ENCODE results near the gene ZFYVE26.

The ZFYVE26 gene

DNA sequence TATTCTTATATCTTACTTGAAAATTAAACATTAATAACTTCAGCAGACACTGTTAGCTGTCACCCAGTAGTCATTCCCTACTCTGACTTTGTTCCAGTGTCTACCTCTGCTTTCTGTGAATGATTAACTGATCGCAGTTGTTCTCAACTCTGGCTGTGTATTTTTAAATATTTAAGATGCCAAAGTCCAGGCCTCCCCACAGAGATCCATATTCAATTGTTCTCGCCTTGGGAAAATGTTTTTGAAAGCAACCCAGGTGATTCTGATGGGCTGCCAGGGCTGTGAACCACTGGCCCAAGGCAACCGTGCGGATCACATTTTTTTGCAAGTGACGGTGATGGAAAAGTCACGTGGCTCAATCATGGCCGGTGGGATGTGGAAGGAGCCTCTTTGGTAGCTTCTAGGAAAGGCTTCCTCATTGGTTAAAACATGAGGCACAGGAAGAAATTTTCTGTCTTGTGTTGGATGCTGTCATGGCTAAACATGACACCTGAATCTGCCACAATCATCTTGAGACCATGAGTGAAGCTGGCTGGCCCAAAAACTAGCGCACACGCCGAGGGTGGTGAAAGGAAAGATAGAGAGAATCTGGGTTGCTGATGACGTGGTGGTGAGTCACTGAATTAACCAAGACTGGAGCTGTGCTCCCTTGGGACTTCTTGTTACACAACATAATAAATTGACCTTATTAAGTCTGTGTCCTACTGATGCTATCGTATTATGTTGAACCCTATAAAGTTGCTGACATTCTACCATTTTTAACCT lies 77.5 kb downstream of the ZFYVE26 start (continued):
- TF ChIP-seq, protein P1, sequence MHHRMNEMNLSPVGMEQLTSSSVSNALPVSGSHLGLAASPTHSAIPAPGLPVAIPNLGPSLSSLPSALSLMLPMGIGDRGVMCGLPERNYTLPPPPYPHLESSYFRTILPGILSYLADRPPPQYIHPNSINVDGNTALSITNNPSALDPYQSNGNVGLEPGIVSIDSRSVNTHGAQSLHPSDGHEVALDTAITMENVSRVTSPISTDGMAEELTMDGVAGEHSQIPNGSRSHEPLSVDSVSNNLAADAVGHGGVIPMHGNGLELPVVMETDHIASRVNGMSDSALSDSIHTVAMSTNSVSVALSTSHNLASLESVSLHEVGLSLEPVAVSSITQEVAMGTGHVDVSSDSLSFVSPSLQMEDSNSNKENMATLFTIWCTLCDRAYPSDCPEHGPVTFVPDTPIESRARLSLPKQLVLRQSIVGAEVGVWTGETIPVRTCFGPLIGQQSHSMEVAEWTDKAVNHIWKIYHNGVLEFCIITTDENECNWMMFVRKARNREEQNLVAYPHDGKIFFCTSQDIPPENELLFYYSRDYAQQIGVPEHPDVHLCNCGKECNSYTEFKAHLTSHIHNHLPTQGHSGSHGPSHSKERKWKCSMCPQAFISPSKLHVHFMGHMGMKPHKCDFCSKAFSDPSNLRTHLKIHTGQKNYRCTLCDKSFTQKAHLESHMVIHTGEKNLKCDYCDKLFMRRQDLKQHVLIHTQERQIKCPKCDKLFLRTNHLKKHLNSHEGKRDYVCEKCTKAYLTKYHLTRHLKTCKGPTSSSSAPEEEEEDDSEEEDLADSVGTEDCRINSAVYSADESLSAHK (tag by site-specific recombination; IDR thresholded peaks at IDR 0.05): no peak
- TF ChIP-seq, protein P2, sequence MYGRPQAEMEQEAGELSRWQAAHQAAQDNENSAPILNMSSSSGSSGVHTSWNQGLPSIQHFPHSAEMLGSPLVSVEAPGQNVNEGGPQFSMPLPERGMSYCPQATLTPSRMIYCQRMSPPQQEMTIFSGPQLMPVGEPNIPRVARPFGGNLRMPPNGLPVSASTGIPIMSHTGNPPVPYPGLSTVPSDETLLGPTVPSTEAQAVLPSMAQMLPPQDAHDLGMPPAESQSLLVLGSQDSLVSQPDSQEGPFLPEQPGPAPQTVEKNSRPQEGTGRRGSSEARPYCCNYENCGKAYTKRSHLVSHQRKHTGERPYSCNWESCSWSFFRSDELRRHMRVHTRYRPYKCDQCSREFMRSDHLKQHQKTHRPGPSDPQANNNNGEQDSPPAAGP (tag by site-specific recombination; IDR thresholded peaks at IDR 0.05): no peak
- no peak for TF ChIP-seq ZNF169 (tag by site-specific recombination; IDR thresholded peaks at IDR 0.05)
- peak; percentile 59 for TF ChIP-seq ZBTB17 (tag by site-specific recombination; IDR thresholded peaks at IDR 0.05)
- TF ChIP-seq, protein P3, sequence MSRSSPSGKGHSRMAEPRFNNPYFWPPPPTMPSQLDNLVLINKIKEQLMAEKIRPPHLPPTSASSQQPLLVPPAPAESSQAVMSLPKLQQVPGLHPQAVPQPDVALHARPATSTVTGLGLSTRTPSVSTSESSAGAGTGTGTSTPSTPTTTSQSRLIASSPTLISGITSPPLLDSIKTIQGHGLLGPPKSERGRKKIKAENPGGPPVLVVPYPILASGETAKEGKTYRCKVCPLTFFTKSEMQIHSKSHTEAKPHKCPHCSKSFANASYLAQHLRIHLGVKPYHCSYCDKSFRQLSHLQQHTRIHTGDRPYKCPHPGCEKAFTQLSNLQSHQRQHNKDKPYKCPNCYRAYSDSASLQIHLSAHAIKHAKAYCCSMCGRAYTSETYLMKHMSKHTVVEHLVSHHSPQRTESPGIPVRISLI (tag by site-specific recombination; IDR thresholded peaks at IDR 0.05): peak; percentile 61; the same call in 1 of the 2 replicates
- no peak for TF ChIP-seq ZNF549 (tag by site-specific recombination; IDR thresholded peaks at IDR 0.05)
- TF ChIP-seq ZNF366 (tag by site-specific recombination; conservative IDR thresholded peaks at IDR 0.05): peak; percentile 73
- TF ChIP-seq, protein P4, sequence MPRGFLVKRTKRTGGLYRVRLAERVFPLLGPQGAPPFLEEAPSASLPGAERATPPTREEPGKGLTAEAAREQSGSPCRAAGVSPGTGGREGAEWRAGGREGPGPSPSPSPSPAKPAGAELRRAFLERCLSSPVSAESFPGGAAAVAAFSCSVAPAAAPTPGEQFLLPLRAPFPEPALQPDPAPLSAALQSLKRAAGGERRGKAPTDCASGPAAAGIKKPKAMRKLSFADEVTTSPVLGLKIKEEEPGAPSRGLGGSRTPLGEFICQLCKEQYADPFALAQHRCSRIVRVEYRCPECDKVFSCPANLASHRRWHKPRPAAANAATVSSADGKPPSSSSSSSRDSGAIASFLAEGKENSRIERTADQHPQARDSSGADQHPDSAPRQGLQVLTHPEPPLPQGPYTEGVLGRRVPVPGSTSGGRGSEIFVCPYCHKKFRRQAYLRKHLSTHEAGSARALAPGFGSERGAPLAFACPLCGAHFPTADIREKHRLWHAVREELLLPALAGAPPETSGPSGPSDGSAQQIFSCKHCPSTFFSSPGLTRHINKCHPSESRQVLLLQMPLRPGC (tag by site-specific recombination; IDR thresholded peaks at IDR 0.05): peak; percentile 73
- peak; percentile 63 for TF ChIP-seq ZEB2 (tag by site-specific recombination; IDR thresholded peaks at IDR 0.05)
- no peak for TF ChIP-seq ZNF223 (tag by site-specific recombination; IDR thresholded peaks at IDR 0.05)
- TF ChIP-seq KLF16 (tag by site-specific recombination; IDR thresholded peaks at IDR 0.05): 0 out of 2 replicates have a peak, but pooled peaks have one; percentile 26
- no peak for TF ChIP-seq YY1 (tag by site-specific recombination; IDR thresholded peaks at IDR 0.05)
- TF ChIP-seq ZBTB7A (tag by site-specific recombination; IDR thresholded peaks at IDR 0.05; ENCODE audit: low read depth): no peak
- TF ChIP-seq, protein P5, sequence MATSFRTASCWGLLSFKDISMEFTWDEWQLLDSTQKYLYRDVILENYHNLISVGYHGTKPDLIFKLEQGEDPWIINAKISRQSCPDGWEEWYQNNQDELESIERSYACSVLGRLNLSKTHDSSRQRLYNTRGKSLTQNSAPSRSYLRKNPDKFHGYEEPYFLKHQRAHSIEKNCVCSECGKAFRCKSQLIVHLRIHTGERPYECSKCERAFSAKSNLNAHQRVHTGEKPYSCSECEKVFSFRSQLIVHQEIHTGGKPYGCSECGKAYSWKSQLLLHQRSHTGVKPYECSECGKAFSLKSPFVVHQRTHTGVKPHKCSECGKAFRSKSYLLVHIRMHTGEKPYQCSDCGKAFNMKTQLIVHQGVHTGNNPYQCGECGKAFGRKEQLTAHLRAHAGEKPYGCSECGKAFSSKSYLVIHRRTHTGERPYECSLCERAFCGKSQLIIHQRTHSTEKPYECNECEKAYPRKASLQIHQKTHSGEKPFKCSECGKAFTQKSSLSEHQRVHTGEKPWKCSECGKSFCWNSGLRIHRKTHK (tag by site-specific recombination; IDR thresholded peaks at IDR 0.05): no peak
- no peak for TF ChIP-seq ZNF266 (tag by site-specific recombination; IDR thresholded peaks at IDR 0.05; ENCODE audit: low read depth)
- no peak for TF ChIP-seq ZFP37 (tag by site-specific recombination; IDR thresholded peaks at IDR 0.05)
- no peak; the same call in 1 of the 2 replicates for TF ChIP-seq ZNF654 (tag by site-specific recombination; IDR thresholded peaks at IDR 0.05; ENCODE audit: low read depth)
- TF ChIP-seq GFI1B (tag by site-specific recombination; IDR thresholded peaks at IDR 0.05): no peak
- TF ChIP-seq ZBTB20 (tag by site-specific recombination; IDR thresholded peaks at IDR 0.05): no peak
- TF ChIP-seq GLI4 (tag by site-specific recombination; IDR thresholded peaks at IDR 0.05): no peak
- TF ChIP-seq ZBTB21 (tag by site-specific recombination; IDR thresholded peaks at IDR 0.05): peak; percentile 84
- no peak for TF ChIP-seq ZNF292 (tag by site-specific recombination; IDR thresholded peaks at IDR 0.05; ENCODE audit: borderline replicate concordance, low read depth)
- TF ChIP-seq ZNF175 (tag by site-specific recombination; IDR thresholded peaks at IDR 0.05): no peak
- TF ChIP-seq, protein P6, sequence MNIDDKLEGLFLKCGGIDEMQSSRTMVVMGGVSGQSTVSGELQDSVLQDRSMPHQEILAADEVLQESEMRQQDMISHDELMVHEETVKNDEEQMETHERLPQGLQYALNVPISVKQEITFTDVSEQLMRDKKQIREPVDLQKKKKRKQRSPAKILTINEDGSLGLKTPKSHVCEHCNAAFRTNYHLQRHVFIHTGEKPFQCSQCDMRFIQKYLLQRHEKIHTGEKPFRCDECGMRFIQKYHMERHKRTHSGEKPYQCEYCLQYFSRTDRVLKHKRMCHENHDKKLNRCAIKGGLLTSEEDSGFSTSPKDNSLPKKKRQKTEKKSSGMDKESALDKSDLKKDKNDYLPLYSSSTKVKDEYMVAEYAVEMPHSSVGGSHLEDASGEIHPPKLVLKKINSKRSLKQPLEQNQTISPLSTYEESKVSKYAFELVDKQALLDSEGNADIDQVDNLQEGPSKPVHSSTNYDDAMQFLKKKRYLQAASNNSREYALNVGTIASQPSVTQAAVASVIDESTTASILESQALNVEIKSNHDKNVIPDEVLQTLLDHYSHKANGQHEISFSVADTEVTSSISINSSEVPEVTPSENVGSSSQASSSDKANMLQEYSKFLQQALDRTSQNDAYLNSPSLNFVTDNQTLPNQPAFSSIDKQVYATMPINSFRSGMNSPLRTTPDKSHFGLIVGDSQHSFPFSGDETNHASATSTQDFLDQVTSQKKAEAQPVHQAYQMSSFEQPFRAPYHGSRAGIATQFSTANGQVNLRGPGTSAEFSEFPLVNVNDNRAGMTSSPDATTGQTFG (tag by site-specific recombination; IDR thresholded peaks at IDR 0.05; ENCODE audit: borderline replicate concordance): no peak
- TF ChIP-seq ZNF677 (tag by site-specific recombination; IDR thresholded peaks at IDR 0.05): no peak
- TF ChIP-seq ZNF23 (tag by site-specific recombination; IDR thresholded peaks at IDR 0.05; ENCODE audit: borderline replicate concordance): no peak
- TF ChIP-seq ZSCAN16 (tag by site-specific recombination; IDR thresholded peaks at IDR 0.05): no peak
- TF ChIP-seq, protein P7, sequence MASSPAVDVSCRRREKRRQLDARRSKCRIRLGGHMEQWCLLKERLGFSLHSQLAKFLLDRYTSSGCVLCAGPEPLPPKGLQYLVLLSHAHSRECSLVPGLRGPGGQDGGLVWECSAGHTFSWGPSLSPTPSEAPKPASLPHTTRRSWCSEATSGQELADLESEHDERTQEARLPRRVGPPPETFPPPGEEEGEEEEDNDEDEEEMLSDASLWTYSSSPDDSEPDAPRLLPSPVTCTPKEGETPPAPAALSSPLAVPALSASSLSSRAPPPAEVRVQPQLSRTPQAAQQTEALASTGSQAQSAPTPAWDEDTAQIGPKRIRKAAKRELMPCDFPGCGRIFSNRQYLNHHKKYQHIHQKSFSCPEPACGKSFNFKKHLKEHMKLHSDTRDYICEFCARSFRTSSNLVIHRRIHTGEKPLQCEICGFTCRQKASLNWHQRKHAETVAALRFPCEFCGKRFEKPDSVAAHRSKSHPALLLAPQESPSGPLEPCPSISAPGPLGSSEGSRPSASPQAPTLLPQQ (tag by site-specific recombination; IDR thresholded peaks at IDR 0.05): peak; percentile 42; the same call in 1 of the 2 replicates
